Astrocyte of the cerebellum (primary cell): Measurements from ENCODE around the gene PRDM12.
A peak's percentile ranks its signal among the peaks of the same experiment; 100 is the strongest.

Experiments used
- DNase-seq: peaks from one replicate; pipeline ENCODE4 v3.0.0-alpha.2; 2011; ENCODE audit warnings: low read depth
- H3K4me3 ChIP-seq: 2 replicates; pipeline ENCODE4 v1.5.1; 2011; ENCODE audit warnings: mild to moderate bottlenecking, low read depth, low read length, moderate library complexity
- CTCF ChIP-seq: IDR thresholded peaks from 2 replicates; pipeline ENCODE4 v1.5.1; 2012; ENCODE audit warnings: low read length, low read depth, moderate library complexity, mild to moderate bottlenecking; ENCODE audit errors: missing control alignments
- in situ Hi-C: cut with HindIII; loops from 2 replicates; pipeline ENCODE4 v1.10.0; 2017; ENCODE audit warnings: low sequenced_read_pairs

Gene PRDM12

GRCh38 chr9:130714586-130715110 lies 50.3 kb downstream of the PRDM12 start:
- no peak for TF ChIP-seq CTCF
- H3K4me3 ChIP-seq, result peak overlapping the region; percentile 89
- in situ Hi-C loops, result no loop called here
- no peak for DNase-seq

GRCh38 chr9:130715270-130715669 lies 50.9 kb downstream of the PRDM12 start:
- in situ Hi-C loops, result no loop called here
- DNase-seq, result no peak
- H3K4me3 ChIP-seq, result peak overlapping the region; percentile 89
- TF ChIP-seq CTCF, result no peak

GRCh38 chr9:130718562-130718961 lies 54.2 kb downstream of the PRDM12 start:
- no peak for DNase-seq
- in situ Hi-C loops, result no loop called here
- H3K4me3 ChIP-seq, result no peak overlapping the region
- TF ChIP-seq CTCF, result no peak

GRCh38 chr9:130720762-130721161 lies 56.4 kb downstream of the PRDM12 start:
- DNase-seq, result no peak
- in situ Hi-C loops, result no loop called here
- no peak overlapping the region for H3K4me3 ChIP-seq
- no peak for TF ChIP-seq CTCF

GRCh38 chr9:130728721-130729120 lies 64.3 kb downstream of the PRDM12 start:
- TF ChIP-seq CTCF, result no peak
- no peak overlapping the region for H3K4me3 ChIP-seq
- in situ Hi-C loops, result no loop called here
- DNase-seq, result peak; percentile 41

- DNase-seq, result no peak
- TF ChIP-seq CTCF, result no peak
- no peak overlapping the region for H3K4me3 ChIP-seq
- in situ Hi-C loops, result no loop called here
These were observed 64.8 kb downstream of the PRDM12 start for GRCh38 chr9:130729145-130729544.

GRCh38 chr9:130731355-130731754 lies 67.0 kb downstream of the PRDM12 start:
- no peak for TF ChIP-seq CTCF
- in situ Hi-C loops, result loop anchor here (10.0 kb wide), 1 partner anchor 123 kb away; no protein-coding TSS in a partner anchor
- no peak overlapping the region for H3K4me3 ChIP-seq
- DNase-seq, result no peak
